Stomach (tissue), 9 donors: Measurements from ENCODE around the gene CCT6A. TPM values are rescaled to one million over a fixed set of nuclear protein-coding genes. Genes with fewer than 3 reads are reported as not detected.
A peak's percentile ranks its signal among the peaks of the same experiment; 100 is the strongest.
"Not testable (repeated sequence)": the region's sequence is repeated elsewhere in the genome, so short reads cannot be mapped to it uniquely, and the experiment has no call there.

Source experiments
- DNase-seq, 2 donors: peaks; one replicate each; pipeline versions ENCODE4 v3.0.0 to v3.0.0-alpha.2; 2013 to 2019
- H3K27ac ChIP-seq, 5 donors: fragments of 200-600 bp in 4 of 5; sonication (generic) in 4 of 5; one replicate each; pipeline ENCODE4 v1.5.1; 2013 to 2019; ENCODE audit warnings: mild to moderate bottlenecking in 1 of 5, moderate library complexity in 1 of 5
- H3K27me3 ChIP-seq, 3 donors: fragments of 200-600 bp; sonication (generic); one replicate each; pipeline ENCODE4 v1.5.1; 2017 to 2019; ENCODE audit warnings: mixed run types in 1 of 3
- H3K36me3 ChIP-seq, 4 donors: fragments of 200-600 bp; sonication (generic); 1 replicate in 3 of 4; 2 replicates in 1 of 4; pipeline ENCODE4 v1.5.1; 2016 to 2019
- H3K4me1 ChIP-seq, 4 donors: fragments of 200-600 bp; sonication (generic); one replicate each; pipeline ENCODE4 v1.5.1; 2016 to 2019
- H3K4me3 ChIP-seq, 4 donors: fragments of 200-600 bp; sonication (generic) in 3 of 4; one replicate each; pipeline ENCODE4 v1.5.1; 2016 to 2019; ENCODE audit warnings: mild to moderate bottlenecking in 1 of 4
- H3K9me3 ChIP-seq, 4 donors: fragments of 200-600 bp; sonication (generic); one replicate each; pipeline ENCODE4 v1.5.1; 2016 to 2019
- EP300 ChIP-seq: sonication (generic); formaldehyde crosslinking; IDR thresholded peaks from one replicate; pipeline ENCODE4 v1.6.1; 2017; ENCODE audit warnings: antibody characterized with exemption
- POLR2A ChIP-seq, 4 donors: fragments of 450-650 bp; IDR thresholded peaks; one replicate each; pipeline ENCODE4 v1.6.1; 2016; ENCODE audit warnings: antibody characterized with exemption in 4 of 4, control low read depth in 2 of 4, mild to moderate bottlenecking in 1 of 4, moderate library complexity in 1 of 4
- POLR2AphosphoS5 ChIP-seq, 3 donors: sonication (generic); formaldehyde crosslinking; IDR thresholded peaks; one replicate each; pipeline ENCODE4 v1.6.1; 2016; ENCODE audit warnings: antibody characterized with exemption in 3 of 3
- WGBS, 5 donors: extraction: QIAGEN DNeasy Blood & Tissue Kit in 3 of 5; methylation state at CpG; one replicate each; pipeline versions ENCODE4 v1.1.5 to v1.1.7; 2013 to 2018; 5-methylcytosine and 5-hydroxymethylcytosine counted together
- intact Hi-C: fragments of 100-400 bp; cut with DNase I; formaldehyde crosslinking; loops from one replicate; pipeline ENCODE4 v1.15.1; 2023; ENCODE audit warnings: low total_unique reads
- polyA plus RNA-seq, 3 donors: library from polyadenylated mRNA; stranded (reverse); fragments of 200-250 nt; gene quantifications; one replicate each; pipeline ENCODE4 v1.2.3, GENCODE V29; 2013
- total RNA-seq, 5 donors: library from RNA; depleted of rRNA; stranded (reverse); fragments of >200 nt; gene quantifications; one replicate each; pipeline versions ENCODE4 v1.1.0 to v1.2.3, GENCODE V29; 2014 to 2016
- TF ChIP-seq, protein P1 (sequence below), 7 experiments: fragments of 450-650 bp in 4 of 7; fragments of 200-600 bp in 3 of 7; sonication (generic) in 3 of 7; IDR thresholded peaks; one replicate each; pipeline ENCODE4 v1.5.1; 2016 to 2019; ENCODE audit warnings: antibody characterized with exemption in 7 of 7, control low read depth in 2 of 7, mild to moderate bottlenecking in 1 of 7
- donor health status: healthy with polysubstance abuse.
- donor health status: Bipolar disorder and iron deficiency.
- donor health status: healthy.

CCT6A gene
- total and polyA plus RNA-seq, 8 donors: 36.8 to 200 (median 102) TPM

DNA sequence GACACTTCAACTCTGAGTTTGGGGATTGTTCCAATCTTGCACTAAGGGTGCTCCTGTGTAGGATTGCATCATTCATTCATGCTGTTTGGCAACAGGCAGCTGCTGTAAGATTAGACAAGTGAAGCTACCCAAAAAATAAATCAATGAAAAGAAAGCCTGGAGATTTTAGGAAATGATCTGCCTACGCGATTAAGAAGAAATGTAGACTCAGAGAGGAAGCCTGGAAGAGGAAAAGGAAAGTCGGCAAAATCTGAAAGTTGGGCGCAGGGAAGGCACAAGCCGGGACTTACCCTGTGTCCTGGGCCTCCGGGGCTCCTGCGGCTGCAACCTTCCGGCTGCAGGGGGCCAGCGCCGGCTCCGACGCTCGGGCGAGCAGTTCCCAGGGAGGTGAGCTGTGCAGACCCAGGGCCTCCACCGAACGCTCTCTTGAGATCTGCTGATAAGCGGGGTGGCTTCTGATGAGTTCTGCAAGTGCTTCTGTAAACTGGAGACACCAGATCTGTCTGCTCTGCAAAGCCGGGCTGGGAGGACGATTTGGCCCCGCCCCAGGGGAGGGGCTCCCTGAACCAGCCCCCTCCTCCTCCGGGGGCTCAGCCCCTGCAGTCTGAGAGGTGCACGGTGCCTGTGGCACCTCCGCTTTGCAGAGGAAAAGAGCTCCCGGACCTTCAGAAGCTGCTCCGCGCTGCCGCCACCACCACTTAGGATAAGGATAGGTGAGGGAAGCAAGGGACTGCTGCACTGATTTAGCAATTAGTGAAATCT is 17.7 kb upstream of the CCT6A start:
- intact Hi-C loops: no loop called here
- Histone ChIP-seq H3K9me3 (no peaks in the 10 kb centered on the region), H3K4me3 (peak overlapping the region; percentile 60 to 79 (median 66)), H3K4me1 (peaks cover 6 to 25% (median 17%) of the 10 kb centered on the region in 4 donors), H3K27me3 (no peaks in the 10 kb centered on the region), H3K27ac (peak overlapping the region; percentile 24 to 76 (median 59)), H3K36me3 (peaks cover 0 to 5% (median 0%) of the 10 kb centered on the region in 4 donors)
- peak; percentile 55 to 85 for DNase-seq
- TF ChIP-seq POLR2A (IDR thresholded peaks at IDR 0.05): no peak
- peak in 1 of 3 donors; percentile 25 for TF ChIP-seq POLR2AphosphoS5 (IDR thresholded peaks at IDR 0.05)
- TF ChIP-seq, protein P1, sequence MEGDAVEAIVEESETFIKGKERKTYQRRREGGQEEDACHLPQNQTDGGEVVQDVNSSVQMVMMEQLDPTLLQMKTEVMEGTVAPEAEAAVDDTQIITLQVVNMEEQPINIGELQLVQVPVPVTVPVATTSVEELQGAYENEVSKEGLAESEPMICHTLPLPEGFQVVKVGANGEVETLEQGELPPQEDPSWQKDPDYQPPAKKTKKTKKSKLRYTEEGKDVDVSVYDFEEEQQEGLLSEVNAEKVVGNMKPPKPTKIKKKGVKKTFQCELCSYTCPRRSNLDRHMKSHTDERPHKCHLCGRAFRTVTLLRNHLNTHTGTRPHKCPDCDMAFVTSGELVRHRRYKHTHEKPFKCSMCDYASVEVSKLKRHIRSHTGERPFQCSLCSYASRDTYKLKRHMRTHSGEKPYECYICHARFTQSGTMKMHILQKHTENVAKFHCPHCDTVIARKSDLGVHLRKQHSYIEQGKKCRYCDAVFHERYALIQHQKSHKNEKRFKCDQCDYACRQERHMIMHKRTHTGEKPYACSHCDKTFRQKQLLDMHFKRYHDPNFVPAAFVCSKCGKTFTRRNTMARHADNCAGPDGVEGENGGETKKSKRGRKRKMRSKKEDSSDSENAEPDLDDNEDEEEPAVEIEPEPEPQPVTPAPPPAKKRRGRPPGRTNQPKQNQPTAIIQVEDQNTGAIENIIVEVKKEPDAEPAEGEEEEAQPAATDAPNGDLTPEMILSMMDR (IDR thresholded peaks at IDR 0.05): peak in 1 of 7 experiments; percentile 34
- 0 to 1% (median 1%) methylated on average over 23 to 27 of the region's 27 CpGs for WGBS, 5 donors

DNA sequence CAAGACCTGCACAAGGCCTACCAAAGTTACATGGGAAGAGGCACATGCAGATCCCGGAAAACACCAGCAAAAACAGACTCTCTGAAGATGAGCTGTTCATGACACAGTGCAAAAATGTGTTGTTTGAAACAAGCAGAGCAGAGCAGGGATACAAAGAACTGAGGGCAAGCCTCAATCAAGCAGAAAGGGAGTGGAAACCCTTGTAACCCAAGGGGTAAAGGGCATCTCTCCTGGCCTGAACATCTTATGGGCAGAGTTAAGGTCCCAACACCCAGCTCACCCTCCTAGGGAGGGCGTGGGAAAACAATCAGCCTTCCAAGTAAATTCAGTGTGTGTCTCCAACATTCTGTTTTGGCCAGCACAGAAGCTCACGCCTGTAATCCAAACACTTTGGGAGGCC is 10.8 kb upstream of the CCT6A start:
- H3K27ac ChIP-seq: no peak overlapping the region
- peaks cover 0 to 6% (median 2%) of the 10 kb centered on the region in 4 donors for H3K36me3 ChIP-seq
- H3K9me3 ChIP-seq: no peaks in the 10 kb centered on the region
- intact Hi-C loops: no loop called here
- 53 to 72% (median 59%) methylated on average over 3 of the region's 3 CpGs for WGBS, 5 donors
- H3K4me1 ChIP-seq: no peaks in the 10 kb centered on the region
- no peaks in the 10 kb centered on the region for H3K27me3 ChIP-seq
- no peak for DNase-seq
- TF ChIP-seq, protein P1 (IDR thresholded peaks at IDR 0.05): no peak
- TF ChIP-seq EP300 (no peak), POLR2A (IDR thresholded peaks at IDR 0.05) (no peak), POLR2AphosphoS5 (IDR thresholded peaks at IDR 0.05) (no peak)
- no peak overlapping the region for H3K4me3 ChIP-seq

DNA sequence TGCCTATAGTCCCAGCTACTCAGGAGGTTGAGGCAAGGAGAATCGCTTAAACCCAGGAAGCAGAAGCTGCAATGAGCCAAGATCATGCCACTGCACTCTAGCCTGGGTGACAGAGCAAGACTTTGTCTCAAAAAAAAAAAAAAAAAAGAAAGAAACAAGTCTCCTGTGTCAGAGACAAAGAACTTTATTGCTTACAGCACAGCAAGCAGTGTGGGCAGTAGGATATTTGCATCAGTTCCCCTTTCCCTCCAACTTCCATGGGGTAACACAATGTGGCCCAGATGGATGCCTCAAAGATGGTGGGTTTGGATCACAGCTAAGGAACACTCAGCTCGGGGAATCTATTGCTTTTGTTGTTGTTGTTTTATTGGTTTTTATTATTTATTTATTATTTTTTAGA is 5.8 kb upstream of the CCT6A start:
- peaks cover 25 to 48% (median 36%) of the 10 kb centered on the region in 4 donors for H3K4me1 ChIP-seq
- H3K27ac ChIP-seq, DNase-seq, H3K4me3 ChIP-seq, intact Hi-C loops, H3K27me3 ChIP-seq, H3K36me3 ChIP-seq, H3K9me3 ChIP-seq: not testable (repeated sequence)
- WGBS, 5 donors: 82 to 97% (median 96%) methylated on average over 2 of the region's 2 CpGs

DNA sequence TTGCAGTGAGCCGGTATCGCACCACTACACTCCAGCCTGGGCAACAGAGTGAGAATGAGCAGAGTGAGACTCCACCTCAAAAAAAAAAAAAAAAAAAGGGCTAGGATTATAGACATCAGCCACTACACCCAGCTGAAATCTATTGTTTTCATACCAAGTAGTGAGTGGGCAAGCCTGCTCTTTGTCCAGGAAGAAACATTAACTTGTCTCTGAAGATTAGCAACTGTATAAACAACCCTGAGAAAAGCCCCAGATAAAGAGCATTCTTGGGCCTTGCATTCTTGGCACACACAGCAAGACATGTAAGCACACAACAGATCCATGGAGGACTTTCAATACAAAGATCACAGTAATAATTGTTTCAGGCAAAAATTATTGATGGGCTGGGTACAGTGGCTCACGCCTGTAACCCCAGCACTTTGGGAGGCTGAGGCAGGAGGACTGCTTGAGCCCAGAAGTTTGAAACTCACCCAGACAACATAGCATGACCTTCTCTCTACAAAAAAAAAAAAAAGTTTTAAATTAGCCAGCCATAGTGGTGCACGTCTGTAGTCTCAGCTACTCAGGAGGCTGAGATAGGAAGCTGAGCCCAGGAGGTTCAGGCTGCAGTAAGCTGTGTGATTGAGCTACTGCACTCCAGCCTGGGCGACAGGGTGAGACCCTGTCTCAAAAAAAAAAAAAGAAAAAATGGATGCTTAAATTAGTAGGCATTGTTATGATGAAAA is 4.7 kb upstream of the CCT6A start:
- H3K4me3 ChIP-seq: no peak overlapping the region
- H3K36me3 ChIP-seq: peaks cover 0 to 5% (median 0%) of the 10 kb centered on the region in 4 donors
- 21 to 36% (median 29%) methylated on average over 5 of the region's 5 CpGs for WGBS, 5 donors
- peaks cover 26 to 51% (median 40%) of the 10 kb centered on the region in 4 donors for H3K4me1 ChIP-seq
- peak; percentile 44 to 80 for DNase-seq
- no peaks in the 10 kb centered on the region for H3K27me3 ChIP-seq
- H3K27ac ChIP-seq: peak overlapping the region; percentile 61 to 95 (median 77)
- intact Hi-C loops: no loop called here
- H3K9me3 ChIP-seq: no peaks in the 10 kb centered on the region
- TF ChIP-seq POLR2AphosphoS5 (IDR thresholded peaks at IDR 0.05): peak; percentile 52 to 79 (median 57)
- TF ChIP-seq, protein P1 (IDR thresholded peaks at IDR 0.05): no peak

DNA sequence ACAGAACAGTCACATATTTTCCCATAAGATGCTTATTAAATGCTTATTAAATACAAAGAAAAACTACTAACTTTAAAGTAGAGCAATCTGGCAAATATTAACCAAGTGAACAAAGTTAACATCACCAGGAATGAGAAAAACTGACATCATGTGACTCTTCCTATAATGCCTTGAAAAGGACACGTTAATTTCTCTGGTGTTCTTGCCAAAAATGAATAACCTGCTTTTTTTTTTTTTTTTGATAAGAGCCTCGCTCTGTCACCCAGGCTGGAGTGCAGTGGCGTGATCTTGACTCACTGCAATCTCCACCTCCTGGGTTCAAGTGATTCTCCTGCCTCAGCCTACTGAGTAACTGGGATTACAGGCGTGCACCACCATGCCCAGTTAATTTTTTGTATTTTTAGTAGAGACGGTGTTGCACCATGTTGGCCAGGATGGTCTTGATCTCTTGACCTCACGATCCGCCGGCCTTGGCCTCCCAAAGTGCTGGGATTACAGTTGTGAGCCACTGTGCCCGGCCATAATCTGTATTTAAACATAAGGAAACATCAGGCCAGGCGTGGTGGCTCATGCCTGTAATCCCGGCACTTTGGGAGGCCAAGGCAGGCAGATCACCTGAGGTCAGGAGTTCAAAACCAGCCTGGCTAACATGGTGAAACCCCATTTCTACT is 4.0 kb upstream of the CCT6A start:
- Histone ChIP-seq H3K27ac (peak overlapping the region; percentile 67 to 95 (median 77)), H3K4me1 (peaks cover 26 to 56% (median 45%) of the 10 kb centered on the region in 4 donors)
- 43 to 59% (median 53%) methylated on average over 10 to 11 of the region's 11 CpGs for WGBS, 5 donors
- H3K9me3 ChIP-seq, H3K4me3 ChIP-seq, H3K36me3 ChIP-seq, intact Hi-C loops, H3K27me3 ChIP-seq: not testable (repeated sequence)
- peak in 1 of 2 donors; percentile 16 for DNase-seq
